Activated CD8-positive, alpha-beta T cell treated with anti-CD3 and anti-CD28 coated beads for 36 hours (primary cell): ENCODE measurements around the gene NPB. TPM values are rescaled to one million over a fixed set of nuclear protein-coding genes. Genes with fewer than 3 reads are reported as not detected.
A peak's percentile ranks its signal among the peaks of the same experiment; 100 is the strongest.

Experiments used
- ATAC-seq: fragments of 200-7000 bp; cut with Tn5 transposase; one replicate; pipeline ENCODE4 v1.10.0; 2021; ENCODE audit warnings: mild to moderate bottlenecking, moderate library complexity
- CTCF ChIA-PET: fragments of 350-600 bp; sonication (Branson Sonifier 250); formaldehyde crosslinking; loops from one replicate; lab custom pipeline; 2021; ENCODE audit warnings: antibody characterized with exemption; lab: Charles Lee
- POLR2A ChIA-PET: fragments of 350-600 bp; sonication (Branson Sonifier 250); formaldehyde crosslinking; loops from one replicate; lab custom pipeline; 2021; ENCODE audit warnings: antibody characterized with exemption; lab: Charles Lee
- DNase-seq: peaks from one replicate; pipeline ENCODE4 v3.0.0-alpha.2; 2020
- H3K27ac Mint-ChIP-seq: one replicate; pipeline ENCODE4 v1.8.0; 2021; ENCODE audit warnings: mild to moderate bottlenecking, mixed read lengths
- H3K27me3 Mint-ChIP-seq: one replicate; pipeline ENCODE4 v1.8.0; 2021; ENCODE audit warnings: mixed read lengths
- H3K36me3 Mint-ChIP-seq: one replicate; pipeline ENCODE4 v1.8.0; 2021; ENCODE audit warnings: low read depth, mixed read lengths
- H3K4me1 Mint-ChIP-seq: one replicate; pipeline ENCODE4 v1.8.0; 2021; ENCODE audit warnings: low read depth, mixed read lengths
- H3K4me3 Mint-ChIP-seq: one replicate; pipeline ENCODE4 v1.8.0; 2021; ENCODE audit warnings: mild to moderate bottlenecking, moderate library complexity, mixed read lengths
- H3K9me3 Mint-ChIP-seq: one replicate; pipeline ENCODE4 v1.8.0; 2021; ENCODE audit warnings: mixed read lengths
- CTCF ChIP-seq: fragments of 200-600 bp; IDR thresholded peaks from one replicate; pipeline ENCODE4 v1.8.0; 2022; ENCODE audit warnings: antibody characterized with exemption, mild to moderate bottlenecking
- intact Hi-C: fragments of 100-400 bp; cut with micrococcal nuclease; formaldehyde crosslinking; loops from one replicate; pipeline ENCODE4 v1.10.0; 2022
- total RNA-seq, 2 experiments: library from RNA; stranded (reverse); gene quantifications; one replicate each; pipeline ENCODE4 v1.2.3, GENCODE V29; 2021

The NPB gene
- total RNA-seq, 2 experiments from 2014 or later: 0.18 TPM; not detected in 1

DNA sequence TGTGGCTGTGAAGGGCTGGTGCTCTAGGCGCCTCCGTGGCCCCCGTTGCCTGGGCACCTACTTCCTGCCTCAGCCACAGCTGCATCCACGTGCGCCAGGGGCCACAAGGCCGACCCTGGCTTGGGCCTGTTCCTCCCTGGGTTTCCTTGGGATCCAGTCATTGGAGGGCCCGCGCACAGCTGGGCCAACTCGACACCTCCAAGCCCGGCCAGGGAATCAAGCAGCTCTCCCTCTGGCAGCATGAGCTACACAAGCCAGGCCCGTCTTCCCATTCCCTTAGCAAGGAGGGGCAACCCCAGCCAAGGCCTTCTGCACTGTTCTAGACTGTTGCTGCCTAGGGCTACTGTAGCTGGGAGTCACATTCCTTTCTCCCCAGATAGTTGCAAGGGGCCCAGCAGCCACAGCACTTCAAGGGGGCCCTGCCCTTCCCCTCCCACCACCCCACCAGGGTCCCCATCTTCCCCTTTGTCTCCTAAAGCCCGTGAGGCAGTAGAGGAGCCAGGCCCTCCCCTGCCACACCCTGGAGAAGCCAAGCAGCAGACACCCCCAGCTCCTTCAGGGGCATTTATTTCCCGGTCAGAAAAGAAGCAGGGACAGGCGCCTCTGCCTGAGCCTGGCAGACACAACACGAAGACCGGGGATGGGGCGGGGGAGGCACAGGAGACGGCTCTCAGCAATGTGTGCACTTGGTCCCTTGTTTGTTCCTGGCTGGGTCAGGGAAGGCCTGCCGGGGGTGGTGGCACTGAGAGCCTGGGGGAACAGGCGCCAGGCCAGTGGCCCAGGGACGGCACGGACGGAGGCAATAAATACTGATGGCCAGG is 34.7 kb upstream of the NPB start:
- H3K9me3 Mint-ChIP-seq: no peaks in the 10 kb centered on the region
- ChIA-PET POLR2A (interaction anchor here (0.7 to 3.6 kb wide), 20 partner anchors 9 to 435 kb away, joined by 3 to 14 read pairs (median 4); partner anchors contain the start of genes ANAPC11, MCRIP1, MRPL12 and SLC25A10), CTCF (no interaction called here)
- H3K4me1 Mint-ChIP-seq: peaks cover 39% of the 10 kb centered on the region
- H3K36me3 Mint-ChIP-seq: peaks cover 49% of the 10 kb centered on the region
- peak overlapping the region; percentile 83 for H3K27ac Mint-ChIP-seq
- ATAC-seq (no peak), DNase-seq (peak; percentile 58)
- peak overlapping the region; percentile 25 for H3K4me3 Mint-ChIP-seq
- no peaks in the 10 kb centered on the region for H3K27me3 Mint-ChIP-seq
- intact Hi-C loops: no loop called here
- no peak for TF ChIP-seq CTCF

- DNase-seq (peak; percentile 32), ATAC-seq (no peak)
- intact Hi-C loops: no loop called here
- H3K9me3 Mint-ChIP-seq: no peaks in the 10 kb centered on the region
- H3K27me3 Mint-ChIP-seq: no peaks in the 10 kb centered on the region
- CTCF ChIA-PET: interaction anchor here (1.0 kb wide), 2 partner anchors 99 to 162 kb away, joined by 3 read pairs; no protein-coding TSS in a partner anchor
- no peak for TF ChIP-seq CTCF
- H3K4me3 Mint-ChIP-seq: peak overlapping the region; percentile 45
- peaks cover 39% of the 10 kb centered on the region for H3K4me1 Mint-ChIP-seq
- POLR2A ChIA-PET: interaction anchor here (1.0 to 7.3 kb wide), 8 partner anchors 10 to 210 kb away, joined by 3 to 73 read pairs (median 4); partner anchors contain the start of gene MCRIP1
- H3K36me3 Mint-ChIP-seq: peaks cover 46% of the 10 kb centered on the region
- H3K27ac Mint-ChIP-seq: peak overlapping the region; percentile 83
These were observed 33.9 kb upstream of the NPB start for GRCh38 chr17:81867991-81868673.

DNA sequence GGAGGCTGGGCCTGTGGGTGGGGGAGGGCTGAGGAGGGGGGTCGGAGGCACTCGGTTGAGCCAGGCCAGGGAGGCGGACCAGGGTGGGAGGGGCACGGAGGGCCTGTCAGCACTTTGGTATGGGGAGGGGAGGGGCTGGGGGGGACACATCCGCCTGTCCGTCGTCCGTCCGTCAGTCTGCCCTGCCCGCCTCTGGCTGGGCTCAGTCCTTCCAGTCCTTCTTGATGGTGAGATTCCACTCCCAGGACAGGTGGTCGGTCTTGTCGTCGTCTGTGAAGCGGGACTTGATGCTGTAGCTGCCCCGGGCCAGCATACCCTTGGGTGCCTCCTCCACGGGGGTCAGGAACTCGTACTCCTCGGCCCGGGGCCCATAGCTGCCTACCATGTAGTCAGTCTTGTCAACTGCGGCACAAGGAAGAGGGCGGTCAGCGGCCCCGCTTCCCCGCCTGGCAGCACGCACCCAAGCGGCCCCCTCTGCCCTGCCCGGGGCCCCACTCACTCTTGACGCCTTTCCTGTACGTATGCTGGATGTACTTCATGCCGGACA is 33.3 kb upstream of the NPB start:
- Mint-ChIP-seq H3K4me1 (peaks cover 38% of the 10 kb centered on the region), H3K4me3 (peak overlapping the region; percentile 88), H3K27ac (peak overlapping the region; percentile 67), H3K9me3 (no peaks in the 10 kb centered on the region), H3K27me3 (no peaks in the 10 kb centered on the region), H3K36me3 (peaks cover 40% of the 10 kb centered on the region)
- TF ChIP-seq CTCF: no peak
- CTCF ChIA-PET: interaction anchor here (0.9 to 2.2 kb wide), 12 partner anchors 9 to 236 kb away, joined by 3 to 13 read pairs (median 4); partner anchors contain the start of genes ARL16, CENPX, HGS and LRRC45
- intact Hi-C loops: no loop called here
- ATAC-seq: no peak
- POLR2A ChIA-PET: interaction anchor here (1.0 to 7.3 kb wide), 9 partner anchors 8 to 202 kb away, joined by 3 to 73 read pairs (median 10); partner anchors contain the start of genes ALYREF, ANAPC11, CCDC137 and MCRIP1
- peak; percentile 38 for DNase-seq

DNA sequence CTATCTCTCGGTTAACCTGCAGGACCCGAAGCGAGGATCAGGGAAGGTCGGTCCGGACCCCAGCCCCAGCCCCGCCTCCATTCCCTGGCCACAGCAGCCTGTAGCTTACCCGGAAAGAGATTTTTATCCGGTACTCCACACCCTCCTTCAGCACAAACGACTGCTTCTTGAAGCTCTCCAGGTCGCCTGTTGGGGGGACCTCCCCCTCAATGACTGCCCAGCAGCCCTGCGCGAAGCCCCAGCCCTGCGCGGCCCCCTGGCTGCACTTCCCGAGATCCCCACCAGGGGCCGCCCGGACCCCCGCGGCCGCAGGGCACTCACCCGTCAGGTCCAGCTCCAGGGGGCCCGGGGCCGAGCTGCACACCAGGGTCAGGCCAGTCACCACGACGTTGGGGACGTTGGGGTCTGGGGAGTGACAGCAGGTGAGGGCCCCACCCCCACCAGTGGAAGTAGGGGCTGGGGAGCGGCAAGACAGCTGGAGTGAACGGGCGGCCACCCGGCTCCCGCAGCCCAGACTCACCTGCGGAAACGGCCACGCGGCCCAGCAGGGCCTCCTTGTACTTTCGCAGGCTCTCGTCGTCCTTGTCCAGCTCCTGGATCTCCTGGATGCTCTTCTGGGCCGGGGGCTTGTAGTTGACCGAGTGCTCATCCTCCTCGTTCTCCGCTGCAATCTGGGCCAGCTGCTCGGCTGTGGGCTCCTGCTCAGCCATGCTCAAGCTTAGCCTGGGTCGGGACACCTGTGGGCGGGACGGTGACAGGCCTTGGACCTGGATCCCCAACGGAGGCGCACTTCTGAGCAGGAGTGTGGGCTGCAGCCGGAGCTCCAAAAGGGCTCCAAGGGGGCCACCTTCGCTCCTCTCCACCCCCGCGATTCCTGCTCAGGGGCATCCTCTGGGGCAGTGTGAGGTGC is 32.6 kb upstream of the NPB start:
- Mint-ChIP-seq H3K27me3 (no peaks in the 10 kb centered on the region), H3K36me3 (peaks cover 34% of the 10 kb centered on the region), H3K9me3 (no peaks in the 10 kb centered on the region), H3K4me1 (peaks cover 40% of the 10 kb centered on the region), H3K27ac (peak overlapping the region; percentile 92), H3K4me3 (peak overlapping the region; percentile 88)
- intact Hi-C loops: no loop called here
- ChIA-PET CTCF (interaction anchor here (0.8 to 2.2 kb wide), 17 partner anchors 8 to 235 kb away, joined by 3 to 13 read pairs (median 4); partner anchors contain the start of genes ARL16, CENPX, HGS and LRRC45), POLR2A (interaction anchor here (0.7 to 7.3 kb wide), 19 partner anchors 9 to 336 kb away, joined by 3 to 73 read pairs (median 5); partner anchors contain the start of genes ALYREF, ANAPC11, CCDC137 and DCXR)
- peak; percentile 19 for ATAC-seq
- DNase-seq: peak; percentile 59
- TF ChIP-seq CTCF: peak; percentile 100
